Spinal cord (tissue), 4 donors: ENCODE measurements around the gene ZNF8. TPM values are rescaled to one million over a fixed set of nuclear protein-coding genes. Genes with fewer than 3 reads are reported as not detected.

Experiments
- polyA plus RNA-seq, 2 donors: library from polyadenylated mRNA; unstranded; fragments of 120-200 nt; gene quantifications; one replicate each; pipeline ENCODE4 v1.2.1, GENCODE V29; 2013; ENCODE audit not compliant: insufficient read length in 2 of 2
- small RNA-seq: library from RNA; depleted of rRNA; stranded (forward); fragments of <200 nt; gene quantifications from one replicate; pipeline ENCODE3, GENCODE V24; 2014; ENCODE audit warnings: low replicate concordance
- total RNA-seq, 2 donors: library from RNA; depleted of rRNA in 1 of 2; stranded (reverse); fragments of 120-200 nt in 1 of 2; fragments of >200 nt in 1 of 2; gene quantifications; one replicate each; pipeline versions ENCODE4 v1.2.3 to v1.2.4, GENCODE V29; 2013 to 2014

Gene ZNF8
- total and polyA plus RNA-seq, 4 donors: 8.2 to 13.9 (median 10.8) TPM

Small RNAs within 50 kb of the gene (small RNA-seq; reads per million reads assigned to genes)
- gene MIR6806: 0.16 reads per million

Other genes with a start within 250 kb of the ZNF8 start
- gene ZSCAN1, start 244.9 kb upstream of the ZNF8 start, total RNA-seq: 1 to 10 TPM in 1 of 2 donors, under 1 TPM in 1; 0.79 to 3.0 TPM
- gene ZSCAN1, start 244.9 kb upstream of the ZNF8 start, polyA plus RNA-seq: 10 to 100 TPM; 12.9 to 14.9 TPM
- 10 to 100 TPM; 10.8 to 21.4 TPM for gene ZNF135, start 219.7 kb upstream of the ZNF8 start, total RNA-seq
- gene ZNF135, start 219.7 kb upstream of the ZNF8 start, polyA plus RNA-seq: 10 to 100 TPM; 15.1 to 26.1 TPM
- 100 to 1,000 TPM in 1 of 2 donors, 10 to 100 TPM in 1; 81.2 to 115 TPM for gene ZSCAN18, start 180.7 kb upstream of the ZNF8 start, total RNA-seq
- 100 to 1,000 TPM; 124 to 151 TPM for gene ZSCAN18, start 180.7 kb upstream of the ZNF8 start, polyA plus RNA-seq
- gene ZNF329, start 128.2 kb upstream of the ZNF8 start, total RNA-seq: 10 to 100 TPM; 30.9 to 34.5 TPM
- gene ZNF329, start 128.2 kb upstream of the ZNF8 start, polyA plus RNA-seq: 10 to 100 TPM; 19.8 to 21.2 TPM
- 10 to 100 TPM; 18.8 to 25.0 TPM for gene ZNF274, start 95.9 kb upstream of the ZNF8 start, total RNA-seq
- 10 to 100 TPM; 23.0 to 28.5 TPM for gene ZNF274, start 95.9 kb upstream of the ZNF8 start, polyA plus RNA-seq
- gene ZNF544, start 50.0 kb upstream of the ZNF8 start, total RNA-seq: 10 to 100 TPM; 46.3 to 52.6 TPM
- 10 to 100 TPM; 28.9 to 40.4 TPM for gene ZNF544, start 50.0 kb upstream of the ZNF8 start, polyA plus RNA-seq
- gene ERVK3-1, start 26.4 kb downstream of the ZNF8 start, total RNA-seq: 10 to 100 TPM; 33.9 to 49.3 TPM
- gene ERVK3-1, start 26.4 kb downstream of the ZNF8 start, polyA plus RNA-seq: 10 to 100 TPM; 65.3 to 68.5 TPM
- 1 to 10 TPM; 2.3 to 3.4 TPM for gene ZSCAN22, start 48.0 kb downstream of the ZNF8 start, total RNA-seq
- 1 to 10 TPM; 3.1 to 3.4 TPM for gene ZSCAN22, start 48.0 kb downstream of the ZNF8 start, polyA plus RNA-seq
- 10 to 100 TPM in 1 of 2 donors, 1 to 10 TPM in 1; 2.0 to 10.8 TPM for gene A1BG, start 74.5 kb downstream of the ZNF8 start, total RNA-seq
- gene A1BG, start 74.5 kb downstream of the ZNF8 start, polyA plus RNA-seq: 1 to 10 TPM; 5.0 TPM
- 1 to 10 TPM; 3.7 to 4.9 TPM for gene ZNF497, start 83.8 kb downstream of the ZNF8 start, total RNA-seq
- 1 to 10 TPM; 6.9 to 9.1 TPM for gene ZNF497, start 83.8 kb downstream of the ZNF8 start, polyA plus RNA-seq
- gene ZNF837, start 102.1 kb downstream of the ZNF8 start, total RNA-seq: 1 to 10 TPM in 1 of 2 donors, under 1 TPM in 1; 0.99 to 2.3 TPM
- gene ZNF837, start 102.1 kb downstream of the ZNF8 start, polyA plus RNA-seq: 1 to 10 TPM; 2.6 to 3.2 TPM
- gene RPS5, start 108.3 kb downstream of the ZNF8 start, total RNA-seq: 1,000 to 10,000 TPM in 1 of 2 donors, 100 to 1,000 TPM in 1; 925 to 1,177 TPM
- 100 to 1,000 TPM; 731 to 753 TPM for gene RPS5, start 108.3 kb downstream of the ZNF8 start, polyA plus RNA-seq
- not detected for gene RNF225, start 116.7 kb downstream of the ZNF8 start, total RNA-seq
- not detected for gene RNF225, start 116.7 kb downstream of the ZNF8 start, polyA plus RNA-seq
- gene ZNF584, start 129.7 kb downstream of the ZNF8 start, total RNA-seq: 10 to 100 TPM; 16.8 to 18.3 TPM
- 10 to 100 TPM; 13.8 to 15.4 TPM for gene ZNF584, start 129.7 kb downstream of the ZNF8 start, polyA plus RNA-seq
- gene ZNF132, start 161.2 kb downstream of the ZNF8 start, total RNA-seq: 10 to 100 TPM; 11.8 to 20.7 TPM
- gene ZNF132, start 161.2 kb downstream of the ZNF8 start, polyA plus RNA-seq: 10 to 100 TPM; 11.1 to 12.4 TPM
- gene ZNF324B, start 172.7 kb downstream of the ZNF8 start, total RNA-seq: 10 to 100 TPM in 1 of 2 donors, 1 to 10 TPM in 1; 8.2 to 10.1 TPM
- 1 to 10 TPM; 7.3 to 9.8 TPM for gene ZNF324B, start 172.7 kb downstream of the ZNF8 start, polyA plus RNA-seq
- gene ZNF324, start 188.1 kb downstream of the ZNF8 start, total RNA-seq: 10 to 100 TPM; 12.2 to 14.5 TPM
- gene ZNF324, start 188.1 kb downstream of the ZNF8 start, polyA plus RNA-seq: 10 to 100 TPM; 12.9 to 15.2 TPM
- gene ZNF446, start 197.4 kb downstream of the ZNF8 start, total RNA-seq: 10 to 100 TPM in 1 of 2 donors, 1 to 10 TPM in 1; 5.8 to 19.3 TPM
- 10 to 100 TPM; 20.6 to 21.2 TPM for gene ZNF446, start 197.4 kb downstream of the ZNF8 start, polyA plus RNA-seq
- 10 to 100 TPM in 1 of 2 donors, 1 to 10 TPM in 1; 9.5 to 25.5 TPM for gene SLC27A5, start 233.0 kb downstream of the ZNF8 start, total RNA-seq
- gene SLC27A5, start 233.0 kb downstream of the ZNF8 start, polyA plus RNA-seq: 10 to 100 TPM; 21.4 to 24.4 TPM
- 1 to 10 TPM; 3.8 to 4.4 TPM for gene ZBTB45, start 240.9 kb downstream of the ZNF8 start, total RNA-seq
- 10 to 100 TPM; 21.0 to 22.4 TPM for gene ZBTB45, start 240.9 kb downstream of the ZNF8 start, polyA plus RNA-seq